PC-3 (cell line): ENCODE data around the gene CEND1. TPM values are rescaled to one million over a fixed set of nuclear protein-coding genes. Genes with fewer than 3 reads are reported as not detected.

Experiments used
- ATAC-seq: fragments of 200-7000 bp; cut with Tn5 transposase; 2 replicates; pipeline ENCODE4 v1.9.1; 2020; ENCODE audit warnings: mild to moderate bottlenecking, moderate library complexity
- BruUV-seq: library from RNA; stranded (reverse); fragments of 400-500 nt; replicated peaks from 2 replicates; lab custom pipeline; 2021; lab: Mats Ljungman, UMichigan
- CTCF ChIA-PET: fragments of 300-600 bp; sonication (Branson Sonifier 250); formaldehyde crosslinking; loops from one replicate; lab custom pipeline; 2022; ENCODE audit warnings: antibody characterized with exemption; lab: Charles Lee
- POLR2A ChIA-PET: fragments of 300-600 bp; sonication (Branson Sonifier 250); formaldehyde crosslinking; loops from one replicate; lab custom pipeline; 2022; ENCODE audit warnings: antibody characterized with exemption; ENCODE audit not compliant: unreplicated experiment; lab: Charles Lee
- DNase-seq: peaks from one replicate; pipeline ENCODE4 v3.0.0-alpha.2; 2015
- H2AFZ ChIP-seq: fragments of 300-600 bp; sonication (generic); 2 replicates; pipeline ENCODE4 v1.6.0; 2016; ENCODE audit warnings: antibody characterized with exemption, low read length
- H3F3A ChIP-seq: fragments of 300-600 bp; sonication (generic); one replicate; pipeline ENCODE4 v1.6.0; 2017; ENCODE audit warnings: antibody characterized with exemption, low read length, control low read depth, mild to moderate bottlenecking; ENCODE audit not compliant: unreplicated experiment
- H3K27ac ChIP-seq: fragments of 300-600 bp; sonication (generic); 2 replicates; pipeline ENCODE4 v1.5.1; 2016; ENCODE audit warnings: mild to moderate bottlenecking, low read length
- H3K27me3 ChIP-seq: fragments of 300-600 bp; sonication (generic); 2 replicates; pipeline ENCODE4 v1.6.1; 2016; ENCODE audit warnings: low read length, mixed read lengths
- H3K36me3 ChIP-seq: fragments of 300-600 bp; sonication (generic); 2 replicates; pipeline ENCODE4 v1.6.1; 2016; ENCODE audit warnings: low read depth, mixed run types, low read length, mixed read lengths
- H3K4me1 ChIP-seq: fragments of 300-600 bp; sonication (generic); 2 replicates; pipeline ENCODE4 v1.5.1; 2016; ENCODE audit warnings: low read length; ENCODE audit not compliant: insufficient read depth
- H3K4me2 ChIP-seq: fragments of 300-600 bp; sonication (generic); 2 replicates; pipeline ENCODE4 v1.6.0; 2016; ENCODE audit warnings: low read length
- H3K4me3 ChIP-seq: fragments of 300-600 bp; sonication (generic); 2 replicates; pipeline ENCODE4 v1.5.1; 2016; ENCODE audit warnings: mild to moderate bottlenecking, low read length, mixed read lengths
- H3K79me2 ChIP-seq: fragments of 300-600 bp; sonication (generic); 2 replicates; pipeline ENCODE4 v1.6.1; 2017; ENCODE audit warnings: low read length, mixed read lengths
- H3K9ac ChIP-seq: fragments of 300-600 bp; sonication (generic); 2 replicates; pipeline ENCODE4 v1.6.0; 2016; ENCODE audit warnings: mild to moderate bottlenecking, low read length
- H3K9me2 ChIP-seq: fragments of 300-600 bp; sonication (generic); replicated peaks from 2 replicates; pipeline ENCODE4 v1.6.1; 2016; ENCODE audit warnings: mixed run types, low read length, mixed read lengths
- H3K9me3 ChIP-seq: fragments of 300-600 bp; sonication (generic); 2 replicates; pipeline ENCODE4 v1.6.1; 2016; ENCODE audit warnings: low read length, mixed read lengths
- H4K20me1 ChIP-seq: fragments of 300-600 bp; sonication (generic); 2 replicates; pipeline ENCODE4 v1.6.1; 2016; ENCODE audit warnings: low read length, mixed read lengths
- EZH2 ChIP-seq: fragments of 300-600 bp; sonication (generic); IDR thresholded peaks from one replicate; pipeline ENCODE4 v1.6.1; 2017; ENCODE audit warnings: antibody characterized with exemption, mild to moderate bottlenecking, low read length; ENCODE audit not compliant: unreplicated experiment
- EZH2phosphoT487 ChIP-seq: fragments of 300-600 bp; sonication (generic); IDR thresholded peaks from 2 replicates; pipeline ENCODE4 v1.6.1; 2018; ENCODE audit warnings: mild to moderate bottlenecking, antibody characterized with exemption, low read length, borderline replicate concordance
- intact Hi-C: fragments of 100-400 bp; cut with micrococcal nuclease; formaldehyde crosslinking; loops from 2 replicates; pipeline ENCODE4 v1.9.0; 2023
- total RNA-seq: library from RNA; depleted of rRNA; stranded (reverse); fragments of >200 nt; gene quantifications from 2 replicates; pipeline ENCODE4 v1.2.3, GENCODE V29; 2014
- TF ChIP-seq, protein P1 (sequence below): fragments of 300-600 bp; sonication (generic); conservative IDR thresholded peaks from 2 replicates; pipeline ENCODE4 v1.5.1; 2017; ENCODE audit warnings: antibody characterized with exemption, low read depth, mild to moderate bottlenecking, low read length

Gene CEND1
- total RNA-seq, 1 experiment from 2014 or later: not detected

DNA sequence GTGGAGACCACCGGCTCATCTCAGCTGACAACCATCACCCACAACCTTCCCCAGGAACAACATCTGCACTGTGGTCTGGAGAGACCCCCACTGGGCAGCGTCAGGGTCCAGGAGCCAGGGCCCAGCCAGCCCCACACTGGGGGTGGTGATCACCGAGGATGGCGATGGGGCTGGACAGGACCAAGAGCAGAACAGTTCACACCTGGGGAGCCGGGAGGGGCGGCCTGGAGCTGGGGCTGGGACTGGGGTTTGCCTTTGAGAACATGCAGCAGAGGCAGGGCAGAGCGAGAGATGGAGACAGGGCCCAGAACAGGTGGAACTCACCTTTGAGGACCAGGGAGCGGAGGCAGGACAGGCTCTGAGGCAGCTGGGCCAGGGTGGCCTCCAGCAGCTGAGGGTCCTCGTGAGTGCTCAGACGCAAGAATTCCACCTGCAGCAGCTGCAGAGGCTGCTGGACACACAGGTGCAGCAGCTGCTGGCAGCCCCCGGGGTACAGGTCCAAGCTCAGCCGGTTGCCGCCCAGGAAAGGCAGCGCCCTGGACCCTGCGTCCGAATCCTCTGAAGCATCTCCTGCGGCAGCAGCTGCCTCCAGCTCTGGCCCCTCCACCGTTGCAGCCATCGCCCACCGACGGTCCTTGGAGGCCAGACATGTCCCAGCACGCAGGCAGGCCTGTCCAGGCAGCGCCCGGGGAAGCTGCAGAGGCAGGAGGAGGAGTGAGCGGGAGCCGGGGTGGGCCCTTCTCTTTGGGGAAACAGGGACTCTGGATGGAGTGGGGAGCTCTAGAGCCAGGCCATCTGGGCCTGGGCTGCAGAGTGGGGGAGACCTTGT lies 14.1 kb upstream of the CEND1 start:
- H3K4me1 ChIP-seq: peaks cover 15% of the 10 kb centered on the region
- H3K9me3 ChIP-seq: no peaks in the 10 kb centered on the region
- H3F3A ChIP-seq: no peaks in the 10 kb centered on the region
- POLR2A ChIA-PET: no interaction called here
- ATAC-seq: no peak
- peak overlapping the region; percentile 98 for H3K4me2 ChIP-seq
- TF ChIP-seq EZH2 (no peak), EZH2phosphoT487 (no peak)
- TF ChIP-seq, protein P1, sequence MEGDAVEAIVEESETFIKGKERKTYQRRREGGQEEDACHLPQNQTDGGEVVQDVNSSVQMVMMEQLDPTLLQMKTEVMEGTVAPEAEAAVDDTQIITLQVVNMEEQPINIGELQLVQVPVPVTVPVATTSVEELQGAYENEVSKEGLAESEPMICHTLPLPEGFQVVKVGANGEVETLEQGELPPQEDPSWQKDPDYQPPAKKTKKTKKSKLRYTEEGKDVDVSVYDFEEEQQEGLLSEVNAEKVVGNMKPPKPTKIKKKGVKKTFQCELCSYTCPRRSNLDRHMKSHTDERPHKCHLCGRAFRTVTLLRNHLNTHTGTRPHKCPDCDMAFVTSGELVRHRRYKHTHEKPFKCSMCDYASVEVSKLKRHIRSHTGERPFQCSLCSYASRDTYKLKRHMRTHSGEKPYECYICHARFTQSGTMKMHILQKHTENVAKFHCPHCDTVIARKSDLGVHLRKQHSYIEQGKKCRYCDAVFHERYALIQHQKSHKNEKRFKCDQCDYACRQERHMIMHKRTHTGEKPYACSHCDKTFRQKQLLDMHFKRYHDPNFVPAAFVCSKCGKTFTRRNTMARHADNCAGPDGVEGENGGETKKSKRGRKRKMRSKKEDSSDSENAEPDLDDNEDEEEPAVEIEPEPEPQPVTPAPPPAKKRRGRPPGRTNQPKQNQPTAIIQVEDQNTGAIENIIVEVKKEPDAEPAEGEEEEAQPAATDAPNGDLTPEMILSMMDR: no peak
- H3K9me2 ChIP-seq: no peaks in the 10 kb centered on the region
- CTCF ChIA-PET: no interaction called here
- H3K79me2 ChIP-seq: peaks cover 16% of the 10 kb centered on the region
- no peak overlapping the region for H2AFZ ChIP-seq
- H3K27me3 ChIP-seq: no peaks in the 10 kb centered on the region
- H3K36me3 ChIP-seq: no peaks in the 10 kb centered on the region
- DNase-seq: no peak
- intact Hi-C loops: no loop called here
- no peak overlapping the region for H3K9ac ChIP-seq
- H3K27ac ChIP-seq: no peak overlapping the region
- H4K20me1 ChIP-seq: no peaks in the 10 kb centered on the region
- H3K4me3 ChIP-seq: peak overlapping the region; percentile 70
- BruUV-seq: no TSS peak

DNA sequence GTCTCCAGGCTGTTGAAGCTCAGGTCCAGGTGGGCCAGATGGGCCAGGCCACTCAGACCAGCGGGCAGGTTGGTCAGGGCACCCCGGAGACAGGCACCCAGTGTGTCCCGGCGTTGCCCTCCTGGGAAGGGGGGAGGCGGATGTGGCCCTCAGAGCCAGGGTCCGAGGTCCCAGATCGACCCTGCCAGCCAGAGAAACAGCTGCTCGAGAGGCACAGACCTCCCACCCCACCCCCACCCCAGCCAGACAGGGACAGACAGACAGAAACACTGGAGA lies 13.5 kb upstream of the CEND1 start:
- no TSS peak for BruUV-seq
- H3K9me3 ChIP-seq: no peaks in the 10 kb centered on the region
- H3K27ac ChIP-seq: no peak overlapping the region
- H3K9me2 ChIP-seq: no peaks in the 10 kb centered on the region
- no peaks in the 10 kb centered on the region for H3F3A ChIP-seq
- ChIA-PET CTCF (no interaction called here), POLR2A (no interaction called here)
- peaks cover 10% of the 10 kb centered on the region for H3K79me2 ChIP-seq
- no peak for TF ChIP-seq EZH2
- TF ChIP-seq, protein P1: no peak
- TF ChIP-seq EZH2phosphoT487: no peak
- H2AFZ ChIP-seq: no peak overlapping the region
- H3K9ac ChIP-seq: no peak overlapping the region
- H4K20me1 ChIP-seq: no peaks in the 10 kb centered on the region
- H3K4me3 ChIP-seq: no peak overlapping the region
- ATAC-seq (no peak), DNase-seq (no peak)
- no peaks in the 10 kb centered on the region for H3K36me3 ChIP-seq
- no peaks in the 10 kb centered on the region for H3K27me3 ChIP-seq
- H3K4me2 ChIP-seq: no peak overlapping the region
- intact Hi-C loops: no loop called here
- H3K4me1 ChIP-seq: peaks cover 10% of the 10 kb centered on the region

DNA sequence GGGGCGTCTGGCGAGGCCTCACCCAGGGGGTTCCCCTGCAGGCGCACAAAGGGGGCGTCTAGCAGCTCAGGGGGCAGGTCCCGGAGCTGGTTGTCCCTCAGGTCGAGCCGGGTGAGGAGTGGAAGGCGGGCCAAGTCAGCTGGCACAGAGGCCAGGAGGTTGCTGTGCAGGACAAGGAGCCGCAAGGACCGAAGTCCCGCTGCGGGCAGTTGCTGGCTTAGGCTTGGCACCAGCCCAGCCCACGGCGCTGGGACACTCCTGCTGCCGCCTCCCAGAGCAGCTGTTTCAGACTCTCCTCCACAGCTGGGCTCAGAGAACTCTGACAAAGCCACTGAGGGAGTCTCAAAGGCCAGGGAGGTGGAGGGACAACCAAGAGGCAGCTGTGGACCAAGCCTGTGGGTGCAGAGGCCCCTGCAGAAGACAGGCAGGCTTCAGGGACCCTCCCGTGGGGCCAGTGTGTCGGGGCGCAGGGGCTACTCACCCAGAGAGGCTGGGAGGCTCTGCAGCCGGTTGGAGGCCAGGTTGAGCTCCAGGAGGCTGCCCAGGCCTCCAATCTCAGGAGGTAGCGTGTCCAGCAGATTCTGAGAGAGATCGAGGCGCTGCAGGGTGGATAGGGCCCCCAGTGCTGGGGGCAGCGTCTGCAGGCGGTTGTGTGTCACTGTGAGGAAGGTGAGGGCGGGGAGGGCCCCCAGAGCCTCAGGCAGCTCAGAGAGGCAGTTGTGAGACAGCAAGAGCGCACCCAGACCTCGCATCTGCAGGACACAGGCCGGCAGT lies 13.0 kb upstream of the CEND1 start:
- Histone ChIP-seq H3K9me3 (no peaks in the 10 kb centered on the region), H3K4me3 (no peak overlapping the region), H3K27me3 (no peaks in the 10 kb centered on the region), H3K36me3 (no peaks in the 10 kb centered on the region), H2AFZ (no peak overlapping the region), H3K27ac (no peak overlapping the region), H3F3A (no peaks in the 10 kb centered on the region), H3K4me2 (no peak overlapping the region), H3K4me1 (0 out of 2 replicates have a peak, but pooled peaks cover 8% of the 10 kb centered on the region), H3K9ac (no peak overlapping the region), H3K79me2 (peaks cover 5% of the 10 kb centered on the region), H4K20me1 (no peaks in the 10 kb centered on the region), H3K9me2 (no peaks in the 10 kb centered on the region)
- DNase-seq: no peak
- BruUV-seq: no TSS peak
- CTCF ChIA-PET: no interaction called here
- intact Hi-C loops: no loop called here
- no peak for ATAC-seq
- POLR2A ChIA-PET: no interaction called here
- no peak for TF ChIP-seq EZH2
- no peak for TF ChIP-seq EZH2phosphoT487
- TF ChIP-seq, protein P1: no peak
